Fibroblast of lung (primary cell): ENCODE measurements around the gene TMEM30A. TPM values are rescaled to one million over a fixed set of nuclear protein-coding genes. Genes with fewer than 3 reads are reported as not detected.

ENCODE experiments used
- DNase-seq, 2 donors: peaks; one replicate each; pipeline versions ENCODE4 v3.0.0 to v3.0.0-alpha.2; 2010; ENCODE audit warnings: low read depth in 2 of 2
- H2AFZ ChIP-seq: 2 replicates; pipeline ENCODE4 v1.5.1; 2012; ENCODE audit warnings: low read length, control low read depth, inconsistent platforms
- H3K27ac ChIP-seq: 2 replicates; pipeline ENCODE4 v1.5.1; 2011; ENCODE audit warnings: low read length, control low read depth; ENCODE audit not compliant: insufficient read depth
- H3K27me3 ChIP-seq: 2 replicates; pipeline ENCODE4 v1.5.1; 2011; ENCODE audit warnings: mild to moderate bottlenecking, low read length; ENCODE audit not compliant: control insufficient read depth, insufficient read depth
- H3K36me3 ChIP-seq: 2 replicates; pipeline ENCODE4 v1.5.1; 2011; ENCODE audit warnings: low read length; ENCODE audit not compliant: control insufficient read depth, insufficient read depth
- H3K4me1 ChIP-seq: 2 replicates; pipeline ENCODE4 v1.5.1; 2011; ENCODE audit warnings: low read length; ENCODE audit not compliant: control insufficient read depth, insufficient read depth; ENCODE audit errors: extremely low read depth
- H3K4me2 ChIP-seq: 2 replicates; pipeline ENCODE4 v1.5.1; 2011; ENCODE audit warnings: low read length, control low read depth; ENCODE audit not compliant: insufficient read depth; ENCODE audit errors: extremely low read depth
- H3K4me3 ChIP-seq, 4 experiments: fragments of 200-600 bp in 1 of 4; sonication (generic) in 1 of 4; replicated peaks in 1 of 4; 2 replicates each; pipeline ENCODE4 v1.5.1; 2011 to 2016; ENCODE audit warnings: low read length in 4 of 4, low read depth in 3 of 4, mild to moderate bottlenecking in 3 of 4, control low read depth in 2 of 4, inconsistent platforms in 1 of 4, mixed read lengths in 1 of 4; ENCODE audit not compliant: insufficient read depth in 1 of 4; ENCODE audit errors: control extremely low read depth in 1 of 4
- H3K79me2 ChIP-seq: 2 replicates; pipeline ENCODE4 v1.5.1; 2012; ENCODE audit warnings: mild to moderate bottlenecking, low read length, inconsistent platforms; ENCODE audit not compliant: control insufficient read depth, insufficient read depth
- H3K9ac ChIP-seq: 2 replicates; pipeline ENCODE4 v1.5.1; 2011; ENCODE audit warnings: mild to moderate bottlenecking, low read length, control low read depth; ENCODE audit not compliant: insufficient read depth
- H3K9me3 ChIP-seq: 2 replicates; pipeline ENCODE4 v1.5.1; 2012; ENCODE audit warnings: low read depth, low read length; ENCODE audit not compliant: control insufficient read depth, insufficient read depth
- H4K20me1 ChIP-seq: 2 replicates; pipeline ENCODE4 v1.5.1; 2011; ENCODE audit warnings: low read length; ENCODE audit not compliant: control insufficient read depth, insufficient read depth; ENCODE audit errors: extremely low read depth
- CTCF ChIP-seq, 2 donors: IDR thresholded peaks in 1 of 2; conservative IDR thresholded peaks in 1 of 2; 1 replicate in 1 of 2; 2 replicates in 1 of 2; pipeline ENCODE4 v1.5.1; 2011 to 2012; ENCODE audit warnings: low read length in 2 of 2, control low read depth in 1 of 2, inconsistent platforms in 1 of 2, low read depth in 1 of 2, mild to moderate bottlenecking in 1 of 2
- EZH2 ChIP-seq: IDR thresholded peaks from 2 replicates; pipeline ENCODE4 v1.5.1; 2012; ENCODE audit warnings: low read length, control low read depth, mild to moderate bottlenecking; ENCODE audit errors: missing control alignments
- polyA plus RNA-seq, 2 donors: library from polyadenylated mRNA; depleted of rRNA in 1 of 2; stranded (reverse) in 1 of 2; unstranded in 1 of 2; fragments of >200 nt; gene quantifications; 2 replicates each; pipeline ENCODE4 v1.2.1, GENCODE V29; 2011 to 2012; ENCODE audit warnings: missing spikeins in 1 of 2
- total RNA-seq: library from RNA; depleted of rRNA; stranded (reverse); fragments of >200 nt; gene quantifications from 2 replicates; pipeline ENCODE4 v1.2.1, GENCODE V29; 2014

The TMEM30A gene
- total and polyA plus RNA-seq, 2 donors (not counting 1 experiment from before 2014, with no cell fraction given): 111 to 153 TPM

GRCh38 chr6:75234126-75234865, 50.3 kb downstream of the TMEM30A start:
- H3K27ac ChIP-seq: no peak overlapping the region
- H3K79me2 ChIP-seq: no peaks in the 10 kb centered on the region
- H3K4me1 ChIP-seq: no peaks in the 10 kb centered on the region
- H3K4me3 ChIP-seq: no peak overlapping the region
- H2AFZ ChIP-seq: no peak overlapping the region
- no peaks in the 10 kb centered on the region for H3K27me3 ChIP-seq
- TF ChIP-seq CTCF (conservative IDR thresholded peaks at IDR 0.05 in 1 of 2, IDR thresholded peaks at IDR 0.05 in 1 of 2; ENCODE audit: low read depth in 1 of 2, low read length in 2 of 2): no peak
- no peak for TF ChIP-seq EZH2
- H3K9me3 ChIP-seq: no peaks in the 10 kb centered on the region
- DNase-seq: no peak
- no peak overlapping the region for H3K9ac ChIP-seq
- H3K36me3 ChIP-seq: peaks cover 2% of the 10 kb centered on the region
- H4K20me1 ChIP-seq: no peaks in the 10 kb centered on the region
- no peak overlapping the region for H3K4me2 ChIP-seq

GRCh38 chr6:75233092-75233615, 51.4 kb downstream of the TMEM30A start:
- DNase-seq: no peak
- no peaks in the 10 kb centered on the region for H3K36me3 ChIP-seq
- no peak overlapping the region for H3K4me2 ChIP-seq
- H3K79me2 ChIP-seq: no peaks in the 10 kb centered on the region
- no peaks in the 10 kb centered on the region for H4K20me1 ChIP-seq
- no peak overlapping the region for H2AFZ ChIP-seq
- TF ChIP-seq CTCF (conservative IDR thresholded peaks at IDR 0.05 in 1 of 2, IDR thresholded peaks at IDR 0.05 in 1 of 2; ENCODE audit: low read depth in 1 of 2, low read length in 2 of 2): no peak
- TF ChIP-seq EZH2: no peak
- no peak overlapping the region for H3K4me3 ChIP-seq
- H3K27me3 ChIP-seq: no peaks in the 10 kb centered on the region
- no peak overlapping the region for H3K9ac ChIP-seq
- H3K4me1 ChIP-seq: no peaks in the 10 kb centered on the region
- H3K27ac ChIP-seq: no peak overlapping the region
- no peaks in the 10 kb centered on the region for H3K9me3 ChIP-seq

DNA sequence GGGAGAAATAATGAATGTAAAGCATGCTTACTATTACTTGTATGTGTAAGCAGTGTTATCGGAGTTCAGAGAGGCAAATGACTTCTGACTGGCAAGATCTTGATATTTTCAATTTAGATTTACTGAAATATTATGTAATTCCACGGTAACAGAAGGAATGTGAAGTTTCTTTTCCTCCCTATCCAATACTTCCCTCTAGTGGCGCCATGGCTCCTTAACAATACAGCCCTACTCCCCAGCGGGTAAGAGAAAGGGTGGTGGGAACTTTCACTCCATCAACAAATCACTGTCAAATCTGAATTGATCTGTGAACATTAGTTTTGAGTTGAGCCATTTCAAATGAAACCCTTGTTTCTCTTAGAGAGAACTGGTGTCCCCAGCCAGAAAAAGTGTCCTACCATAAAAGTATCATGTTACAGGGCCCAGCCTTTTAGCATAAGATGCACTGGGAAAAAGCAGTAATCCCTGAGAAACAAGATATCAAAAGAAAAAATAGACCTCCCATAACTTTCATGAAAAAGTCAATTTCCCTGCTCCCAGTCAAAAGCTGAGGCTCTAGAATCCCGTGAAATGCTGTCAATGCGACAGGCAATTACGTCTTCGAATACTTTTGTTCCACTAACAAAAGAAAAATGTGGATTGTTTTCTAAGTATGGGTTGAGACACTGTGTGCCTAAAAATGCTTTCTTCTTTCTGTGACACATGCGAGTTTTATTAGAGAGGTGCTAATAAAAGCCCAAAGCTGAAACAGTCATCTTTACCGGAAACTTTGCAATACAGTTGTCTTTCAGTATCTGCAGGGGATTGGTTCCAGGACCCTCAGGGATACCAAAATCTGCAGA, 53.9 kb downstream of the TMEM30A start:
- no peaks in the 10 kb centered on the region for H3K9me3 ChIP-seq
- no peak overlapping the region for H3K9ac ChIP-seq
- no peaks in the 10 kb centered on the region for H3K79me2 ChIP-seq
- no peak overlapping the region for H3K27ac ChIP-seq
- peak; percentile 53 to 71 for DNase-seq
- no peaks in the 10 kb centered on the region for H3K27me3 ChIP-seq
- no peak overlapping the region for H3K4me3 ChIP-seq
- TF ChIP-seq CTCF (conservative IDR thresholded peaks at IDR 0.05 in 1 of 2, IDR thresholded peaks at IDR 0.05 in 1 of 2; ENCODE audit: low read depth in 1 of 2, low read length in 2 of 2) (peak; percentile 84 to 89), EZH2 (no peak)
- H4K20me1 ChIP-seq: no peaks in the 10 kb centered on the region
- H2AFZ ChIP-seq: no peak overlapping the region
- no peaks in the 10 kb centered on the region for H3K36me3 ChIP-seq
- no peaks in the 10 kb centered on the region for H3K4me1 ChIP-seq
- no peak overlapping the region for H3K4me2 ChIP-seq
